GM18505 (cell line): ENCODE measurements around the gene EGF.
A peak's percentile ranks its signal among the peaks of the same experiment; 100 is the strongest.

ENCODE experiments used
- ATAC-seq: cut with Tn5 transposase; IDR thresholded peaks from one replicate; pipeline ENCODE4 v1.9.1; 2021; ENCODE audit not compliant: unreplicated experiment
- POLR2A ChIP-seq: IDR thresholded peaks from 4 replicates; pipeline ENCODE4 v1.6.1; 2011; ENCODE audit warnings: borderline replicate concordance; ENCODE audit not compliant: insufficient read depth, insufficient read length; ENCODE audit errors: extremely low read depth

Gene EGF

GRCh38 chr4:109952612-109953011, 39.9 kb downstream of the EGF start:
- ATAC-seq = no peak
- TF ChIP-seq POLR2A = no peak

- TF ChIP-seq POLR2A = no peak
- no peak for ATAC-seq
Observed at GRCh38 chr4:109953556-109953955, 40.9 kb downstream of the EGF start.

- no peak for TF ChIP-seq POLR2A
Observed at GRCh38 chr4:109955146-109955545, 42.5 kb downstream of the EGF start.

GRCh38 chr4:109957227-109957626, 44.5 kb downstream of the EGF start:
- no peak for TF ChIP-seq POLR2A
- no peak for ATAC-seq

More at GRCh38 chr4:109955146-109955545, 42.5 kb downstream of the EGF start:
- no peak for ATAC-seq

- no peak for ATAC-seq
- TF ChIP-seq POLR2A = no peak
Observed at GRCh38 chr4:109959195-109959594, 46.5 kb downstream of the EGF start.

- no peak for ATAC-seq
- no peak for TF ChIP-seq POLR2A
Observed at GRCh38 chr4:109962401-109962800, 49.7 kb downstream of the EGF start.

GRCh38 chr4:109966891-109967481, 54.3 kb downstream of the EGF start:
- no peak for ATAC-seq

GRCh38 chr4:109967798-109968520, 55.3 kb downstream of the EGF start:
- peak; percentile 58 for ATAC-seq
- no peak for TF ChIP-seq POLR2A

More at GRCh38 chr4:109966891-109967481, 54.3 kb downstream of the EGF start:
- no peak for TF ChIP-seq POLR2A

GRCh38 chr4:109969087-109969486, 56.4 kb downstream of the EGF start:
- ATAC-seq = no peak
- no peak for TF ChIP-seq POLR2A

- no peak for TF ChIP-seq POLR2A
- ATAC-seq = no peak
Observed at GRCh38 chr4:109969919-109970318, 57.2 kb downstream of the EGF start.

- TF ChIP-seq POLR2A = no peak
- no peak for ATAC-seq
Observed at GRCh38 chr4:109972786-109973528, 60.3 kb downstream of the EGF start.

- ATAC-seq = no peak
- TF ChIP-seq POLR2A = no peak
Observed at GRCh38 chr4:109973529-109973905, 60.8 kb downstream of the EGF start.

GRCh38 chr4:109976189-109976588, 63.5 kb downstream of the EGF start:
- ATAC-seq = no peak
- TF ChIP-seq POLR2A = no peak
